CD14-positive monocyte (primary cell): ENCODE data around the gene KCNH1. TPM values are rescaled to one million over a fixed set of nuclear protein-coding genes. Genes with fewer than 3 reads are reported as not detected.

Experiments used
- DNase-seq, 3 donors: peaks; one replicate each; pipeline ENCODE4 v3.0.0-alpha.2; 2011 to 2022
- H2AFZ ChIP-seq: 2 replicates; pipeline ENCODE4 v1.6.0; 2012; ENCODE audit warnings: mild to moderate bottlenecking, low read depth, low read length, inconsistent platforms; ENCODE audit not compliant: insufficient read depth, poor library complexity, severe bottlenecking
- H3K27ac ChIP-seq, 2 donors: 1 replicate in 1 of 2; 2 replicates in 1 of 2; pipeline ENCODE4 v1.5.1; 2012 to 2013; ENCODE audit warnings: low read length in 2 of 2, control low read depth in 1 of 2, inconsistent platforms in 1 of 2, low read depth in 1 of 2, mild to moderate bottlenecking in 1 of 2
- H3K27me3 ChIP-seq, 2 donors: one replicate each; pipeline versions ENCODE4 v1.6.0 to v1.6.1; 2011 to 2013; ENCODE audit warnings: low read length in 2 of 2; ENCODE audit not compliant: control insufficient read depth in 2 of 2, insufficient read depth in 2 of 2
- H3K36me3 ChIP-seq, 2 donors: replicated peaks in 1 of 2; 1 replicate in 1 of 2; 2 replicates in 1 of 2; pipeline versions ENCODE4 v1.5.1 to v1.6.1; 2012 to 2013; ENCODE audit warnings: low read length in 2 of 2, control low read depth in 1 of 2, inconsistent platforms in 1 of 2, mild to moderate bottlenecking in 1 of 2; ENCODE audit not compliant: insufficient read depth in 2 of 2, control insufficient read depth in 1 of 2
- H3K4me1 ChIP-seq, 2 donors: 1 replicate in 1 of 2; 2 replicates in 1 of 2; pipeline versions ENCODE4 v1.5.1 to v1.6.1; 2012 to 2013; ENCODE audit warnings: low read length in 2 of 2, control low read depth in 1 of 2, inconsistent platforms in 1 of 2, mild to moderate bottlenecking in 1 of 2, moderate library complexity in 1 of 2; ENCODE audit not compliant: insufficient read depth in 2 of 2, control insufficient read depth in 1 of 2
- H3K4me2 ChIP-seq: replicated peaks from 2 replicates; pipeline ENCODE3; 2012; ENCODE audit warnings: low read length, moderate library complexity, mild to moderate bottlenecking; ENCODE audit not compliant: poor library complexity, severe bottlenecking; ENCODE audit errors: extremely low read depth
- H3K4me3 ChIP-seq, 3 experiments: fragments of 200-600 bp in 1 of 3; sonication (generic) in 1 of 3; replicated peaks in 1 of 3; 1 replicate in 2 of 3; 2 replicates in 1 of 3; pipeline ENCODE4 v1.5.1; 2011 to 2013; ENCODE audit warnings: low read length in 3 of 3, mild to moderate bottlenecking in 3 of 3, control low read depth in 2 of 3, low read depth in 2 of 3, inconsistent platforms in 1 of 3, moderate library complexity in 1 of 3
- H3K79me2 ChIP-seq: 2 replicates; pipeline ENCODE4 v1.6.0; 2012; ENCODE audit warnings: mild to moderate bottlenecking, control low read depth, inconsistent platforms, low read length, moderate library complexity; ENCODE audit not compliant: insufficient read depth
- H3K9ac ChIP-seq: 2 replicates; pipeline ENCODE4 v1.6.0; 2017; ENCODE audit warnings: low read length, mild to moderate bottlenecking; ENCODE audit not compliant: insufficient read depth, poor library complexity, severe bottlenecking
- H3K9me3 ChIP-seq, 2 donors: replicated peaks in 1 of 2; 1 replicate in 1 of 2; 2 replicates in 1 of 2; pipeline versions ENCODE4 v1.5.1 to v1.6.1; 2012 to 2013; ENCODE audit warnings: low read length in 2 of 2, control low read depth in 1 of 2; ENCODE audit not compliant: control insufficient read depth in 1 of 2, insufficient read depth in 1 of 2
- H4K20me1 ChIP-seq: 2 replicates; pipeline ENCODE4 v1.6.0; 2012; ENCODE audit warnings: mild to moderate bottlenecking, low read length, control low read depth, moderate library complexity; ENCODE audit not compliant: insufficient read depth
- H3K27ac Mint-ChIP-seq, 7 donors: one replicate each; pipeline ENCODE4 v1.8.0; 2020; ENCODE audit warnings: mild to moderate bottlenecking in 7 of 7, mixed read lengths in 7 of 7, moderate library complexity in 6 of 7, inconsistent platforms in 2 of 7
- H3K27me3 Mint-ChIP-seq, 3 donors: one replicate each; pipeline ENCODE4 v1.8.0; 2021 to 2022; ENCODE audit warnings: low read depth in 3 of 3, mild to moderate bottlenecking in 3 of 3, mixed read lengths in 3 of 3, moderate library complexity in 3 of 3, inconsistent platforms in 1 of 3
- H3K36me3 Mint-ChIP-seq, 2 donors: one replicate each; pipeline ENCODE4 v1.8.0; 2020; ENCODE audit warnings: mixed read lengths in 2 of 2, inconsistent platforms in 1 of 2, mild to moderate bottlenecking in 1 of 2
- H3K4me1 Mint-ChIP-seq: one replicate; pipeline ENCODE4 v1.8.0; 2020; ENCODE audit warnings: mild to moderate bottlenecking, mixed read lengths
- H3K4me3 Mint-ChIP-seq, 2 donors: one replicate each; pipeline ENCODE4 v1.8.0; 2020; ENCODE audit warnings: mild to moderate bottlenecking in 2 of 2, mixed read lengths in 2 of 2, moderate library complexity in 1 of 2
- H3K9me3 Mint-ChIP-seq, 7 donors: one replicate each; pipeline ENCODE4 v1.8.0; 2020 to 2022; ENCODE audit warnings: mixed read lengths in 7 of 7, mild to moderate bottlenecking in 6 of 7, moderate library complexity in 6 of 7, inconsistent platforms in 2 of 7
- WGBS: methylation state at CpG from one replicate; pipeline ENCODE4 v1.1.5; 2013; ENCODE audit warnings: missing lambda C conversion rate; ENCODE audit not compliant: insufficient coverage; 5-methylcytosine and 5-hydroxymethylcytosine counted together
- intact Hi-C, 2 donors: fragments of 100-400 bp; cut with micrococcal nuclease; formaldehyde crosslinking; loops; one replicate each; pipeline versions ENCODE4 v1.15.0 to v1.15.1; 2023
- polyA plus RNA-seq, 3 donors: library from polyadenylated mRNA; depleted of rRNA in 1 of 3; unstranded in 2 of 3; stranded (reverse) in 1 of 3; fragments of 300-500 nt in 2 of 3; fragments of >200 nt in 1 of 3; fragmentation: Illumina TruSeq in 2 of 3; gene quantifications; 1 replicate in 2 of 3; 2 replicates in 1 of 3; pipeline ENCODE4 v1.2.3, GENCODE V29; 2012 to 2021
- TF ChIP-seq, protein P1 (sequence below): fragments of 200-600 bp; IDR thresholded peaks from one replicate; pipeline ENCODE4 v1.8.0; 2022; ENCODE audit warnings: antibody characterized with exemption, mild to moderate bottlenecking

KCNH1 gene
- polyA plus RNA-seq, 3 donors, result not detected

DNA sequence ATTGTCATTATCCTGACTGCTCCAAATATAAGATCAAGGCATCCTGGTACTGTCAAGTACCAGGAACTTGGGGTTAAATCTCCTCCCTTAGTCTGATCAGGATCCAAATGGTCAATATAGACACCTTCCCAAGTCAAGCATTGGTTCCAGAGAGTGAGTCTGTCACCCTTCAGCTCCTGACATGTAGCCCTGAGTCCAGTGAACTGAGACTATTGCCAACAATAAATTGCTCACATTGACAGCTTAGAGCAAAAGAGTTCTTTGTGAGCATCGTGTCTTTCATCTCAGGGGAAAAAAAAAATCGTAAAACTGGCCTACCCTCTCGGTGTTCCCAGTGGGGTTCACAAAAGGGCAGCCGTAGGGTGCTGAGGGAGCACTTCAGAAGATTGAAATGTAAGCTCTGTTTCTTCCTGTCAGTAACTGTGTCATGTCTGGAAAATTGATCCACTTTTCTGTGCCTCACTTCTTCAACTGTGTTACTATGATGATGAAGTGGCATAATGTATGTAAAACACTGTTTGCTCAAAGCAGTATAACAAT is 228.5 kb downstream of the KCNH1 start:
- Histone ChIP-seq H3K27ac (no peak overlapping the region), H3K4me3 (no peak overlapping the region), H4K20me1 (no peaks in the 10 kb centered on the region), H3K79me2 (no peaks in the 10 kb centered on the region), H3K4me2 (no peak overlapping the region), H3K9ac (no peak overlapping the region), H3K4me1 (no peaks in the 10 kb centered on the region), H2AFZ (no peak overlapping the region), H3K36me3 (no peaks in the 10 kb centered on the region), H3K27me3 (no peaks in the 10 kb centered on the region), H3K9me3 (no peaks in the 10 kb centered on the region)
- TF ChIP-seq, protein P1, sequence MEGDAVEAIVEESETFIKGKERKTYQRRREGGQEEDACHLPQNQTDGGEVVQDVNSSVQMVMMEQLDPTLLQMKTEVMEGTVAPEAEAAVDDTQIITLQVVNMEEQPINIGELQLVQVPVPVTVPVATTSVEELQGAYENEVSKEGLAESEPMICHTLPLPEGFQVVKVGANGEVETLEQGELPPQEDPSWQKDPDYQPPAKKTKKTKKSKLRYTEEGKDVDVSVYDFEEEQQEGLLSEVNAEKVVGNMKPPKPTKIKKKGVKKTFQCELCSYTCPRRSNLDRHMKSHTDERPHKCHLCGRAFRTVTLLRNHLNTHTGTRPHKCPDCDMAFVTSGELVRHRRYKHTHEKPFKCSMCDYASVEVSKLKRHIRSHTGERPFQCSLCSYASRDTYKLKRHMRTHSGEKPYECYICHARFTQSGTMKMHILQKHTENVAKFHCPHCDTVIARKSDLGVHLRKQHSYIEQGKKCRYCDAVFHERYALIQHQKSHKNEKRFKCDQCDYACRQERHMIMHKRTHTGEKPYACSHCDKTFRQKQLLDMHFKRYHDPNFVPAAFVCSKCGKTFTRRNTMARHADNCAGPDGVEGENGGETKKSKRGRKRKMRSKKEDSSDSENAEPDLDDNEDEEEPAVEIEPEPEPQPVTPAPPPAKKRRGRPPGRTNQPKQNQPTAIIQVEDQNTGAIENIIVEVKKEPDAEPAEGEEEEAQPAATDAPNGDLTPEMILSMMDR, result no peak
- no peak overlapping the region for H3K27ac Mint-ChIP-seq
- no peak overlapping the region for H3K4me3 Mint-ChIP-seq
- WGBS, result 65% methylated on average over 4 of the region's 4 CpGs
- intact Hi-C loops, result no loop called here
- H3K27me3 Mint-ChIP-seq, result peaks cover 1 to 3% (median 2%) of the 10 kb centered on the region in 3 donors
- DNase-seq, result no peak
- no peaks in the 10 kb centered on the region for H3K36me3 Mint-ChIP-seq
- H3K9me3 Mint-ChIP-seq, result peaks cover 0 to 6% (median 4%) of the 10 kb centered on the region in 7 donors
- no peaks in the 10 kb centered on the region for H3K4me1 Mint-ChIP-seq

DNA sequence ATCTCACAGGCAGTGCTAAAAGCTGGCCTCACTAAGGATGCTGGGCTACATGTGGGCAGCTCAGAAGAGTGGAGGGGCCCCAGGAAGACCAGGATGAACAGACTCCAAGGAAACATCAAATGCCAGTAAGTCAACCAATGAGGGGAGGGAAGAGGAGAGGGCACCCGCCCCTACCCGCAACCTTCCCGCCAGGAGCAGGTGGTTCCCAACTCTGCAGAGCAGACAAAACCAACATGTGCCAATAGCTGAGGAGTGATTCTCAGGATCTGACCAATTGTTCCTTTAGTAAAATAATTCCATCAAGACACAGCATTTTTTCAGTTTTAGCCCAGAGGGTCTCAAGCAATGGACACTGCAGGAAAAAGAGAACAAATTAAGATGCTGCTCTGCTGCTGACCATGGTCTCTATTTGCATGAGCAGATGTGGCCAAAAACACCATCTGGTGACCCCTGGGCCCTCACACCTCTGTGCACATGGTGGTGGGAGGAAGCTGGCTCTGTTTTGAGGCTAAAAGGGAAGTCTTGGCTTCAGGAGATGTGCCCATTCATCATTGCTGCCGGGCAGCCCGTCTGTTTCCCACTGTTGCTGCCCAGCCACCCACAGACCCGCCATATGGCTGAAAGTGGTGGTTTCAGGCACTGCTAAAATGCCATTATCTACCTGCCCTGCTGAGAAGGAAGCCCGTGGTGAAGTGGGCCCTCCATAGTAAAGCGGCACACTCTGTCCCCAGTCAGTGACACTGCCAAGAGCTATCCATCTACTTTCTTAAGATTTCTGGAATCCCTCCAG is 231.8 kb downstream of the KCNH1 start:
- DNase-seq, result no peak
- Histone ChIP-seq H3K9ac (no peak overlapping the region), H3K36me3 (no peaks in the 10 kb centered on the region), H3K9me3 (peaks cover 0 to 2% of the 10 kb centered on the region in 2 donors), H3K27me3 (no peaks in the 10 kb centered on the region), H3K4me2 (no peak overlapping the region), H4K20me1 (no peaks in the 10 kb centered on the region), H3K27ac (no peak overlapping the region), H3K4me3 (no peak overlapping the region), H3K79me2 (no peaks in the 10 kb centered on the region), H2AFZ (no peak overlapping the region), H3K4me1 (no peaks in the 10 kb centered on the region)
- WGBS, result 4% methylated on average over 5 of the region's 8 CpGs
- TF ChIP-seq, protein P1, result no peak
- H3K9me3 Mint-ChIP-seq, result peaks cover 0 to 9% (median 6%) of the 10 kb centered on the region in 7 donors
- no peak overlapping the region for H3K27ac Mint-ChIP-seq
- H3K27me3 Mint-ChIP-seq, result peaks cover 0 to 3% (median 0%) of the 10 kb centered on the region in 3 donors
- intact Hi-C loops, result no loop called here
- no peak overlapping the region for H3K4me3 Mint-ChIP-seq
- no peaks in the 10 kb centered on the region for H3K4me1 Mint-ChIP-seq
- no peaks in the 10 kb centered on the region for H3K36me3 Mint-ChIP-seq
